Activated CD8-positive, alpha-beta memory T cell treated with anti-CD3 and anti-CD28 coated beads, Interleukin-2, amount 50 U/mL, for 24 hours (primary cell): ENCODE measurements around the gene SLIT3.

Experiments used
- DNase-seq: peaks from one replicate; pipeline ENCODE4 v3.0.0-alpha.2; 2020; ENCODE audit errors: extremely low read depth

The SLIT3 gene

GRCh38 chr5:168931638-168932345 lies 369.1 kb downstream of the SLIT3 start:
- no peak for DNase-seq

- no peak for DNase-seq
These were observed 371.3 kb downstream of the SLIT3 start for GRCh38 chr5:168929656-168930055.

- DNase-seq, result no peak
These were observed 375.8 kb downstream of the SLIT3 start for GRCh38 chr5:168925160-168925559.

GRCh38 chr5:168921147-168921866 lies 379.6 kb downstream of the SLIT3 start:
- DNase-seq, result no peak

- no peak for DNase-seq
These were observed 380.7 kb downstream of the SLIT3 start for GRCh38 chr5:168920019-168920810.

- DNase-seq, result no peak
These were observed 382.9 kb downstream of the SLIT3 start for GRCh38 chr5:168917947-168918600.

- DNase-seq, result no peak
These were observed 384.1 kb downstream of the SLIT3 start for GRCh38 chr5:168916852-168917251.

- DNase-seq, result no peak
These were observed 384.7 kb downstream of the SLIT3 start for GRCh38 chr5:168916266-168916665.

GRCh38 chr5:168914491-168914890 lies 386.4 kb downstream of the SLIT3 start:
- DNase-seq, result no peak

GRCh38 chr5:168910874-168911273 lies 390.1 kb downstream of the SLIT3 start:
- DNase-seq, result no peak

GRCh38 chr5:168908207-168908606 lies 392.7 kb downstream of the SLIT3 start:
- DNase-seq, result no peak

GRCh38 chr5:168903061-168903460 lies 397.9 kb downstream of the SLIT3 start:
- DNase-seq, result no peak

GRCh38 chr5:168899673-168900072 lies 401.3 kb downstream of the SLIT3 start:
- no peak for DNase-seq

- DNase-seq, result no peak
These were observed 401.7 kb downstream of the SLIT3 start for GRCh38 chr5:168899264-168899663.

GRCh38 chr5:168898247-168898911 lies 402.6 kb downstream of the SLIT3 start:
- DNase-seq, result no peak

GRCh38 chr5:168897387-168898122 lies 403.4 kb downstream of the SLIT3 start:
- DNase-seq, result no peak

- no peak for DNase-seq
These were observed 405.5 kb downstream of the SLIT3 start for GRCh38 chr5:168895295-168896071.

- no peak for DNase-seq
These were observed 407.7 kb downstream of the SLIT3 start for GRCh38 chr5:168893283-168893682.

GRCh38 chr5:168892618-168893186 lies 408.2 kb downstream of the SLIT3 start:
- DNase-seq, result no peak
